C4-2B (cell line): ENCODE measurements around the gene GNAT1.

ENCODE experiments used
- H3K27ac ChIP-seq: fragments of 450-650 bp; 2 replicates; pipeline ENCODE4 v1.5.1; 2017
- CTCF ChIP-seq: fragments of 450-650 bp; conservative IDR thresholded peaks from 2 replicates; pipeline ENCODE4 v1.5.1; 2017; ENCODE audit warnings: mild to moderate bottlenecking
- ZFX ChIP-seq: fragments of 450-650 bp; IDR thresholded peaks from 2 replicates; pipeline ENCODE4 v1.6.1; 2017

The GNAT1 gene

GRCh38 chr3:50167841-50168209, 23.6 kb upstream of the GNAT1 start:
- peak overlapping the region; percentile 83 for H3K27ac ChIP-seq

GRCh38 chr3:50168388-50168787, 23.0 kb upstream of the GNAT1 start:
- TF ChIP-seq ZFX (no peak), CTCF (no peak)
- H3K27ac ChIP-seq = peak overlapping the region; percentile 83

More at GRCh38 chr3:50167841-50168209, 23.6 kb upstream of the GNAT1 start:
- TF ChIP-seq ZFX = no peak
- no peak for TF ChIP-seq CTCF

- no peak overlapping the region; the same call in 1 of the 2 replicates for H3K27ac ChIP-seq
Observed at GRCh38 chr3:50168791-50169190, 22.6 kb upstream of the GNAT1 start.

GRCh38 chr3:50169232-50169832, 22.1 kb upstream of the GNAT1 start:
- H3K27ac ChIP-seq = no peak overlapping the region
- TF ChIP-seq ZFX = no peak
- no peak for TF ChIP-seq CTCF

More at GRCh38 chr3:50168791-50169190, 22.6 kb upstream of the GNAT1 start:
- no peak for TF ChIP-seq CTCF
- TF ChIP-seq ZFX = no peak

- no peak overlapping the region for H3K27ac ChIP-seq
- TF ChIP-seq ZFX = no peak
Observed at GRCh38 chr3:50169858-50170257, 21.6 kb upstream of the GNAT1 start.

GRCh38 chr3:50170689-50171088, 20.7 kb upstream of the GNAT1 start:
- no peak overlapping the region for H3K27ac ChIP-seq
- TF ChIP-seq CTCF = no peak

GRCh38 chr3:50171540-50172301, 19.7 kb upstream of the GNAT1 start:
- H3K27ac ChIP-seq = no peak overlapping the region
- TF ChIP-seq ZFX = no peak
- no peak for TF ChIP-seq CTCF
